HepG2 (cell line): ENCODE measurements around the gene IDUA. TPM values are rescaled to one million over a fixed set of nuclear protein-coding genes. Genes with fewer than 3 reads are reported as not detected.

Experiments used
- AGO1 ChIP-seq: fragments of 200-400 bp; formaldehyde crosslinking; IDR thresholded peaks from 2 replicates; pipeline ENCODE4 v1.6.1; 2017; ENCODE audit warnings: mild to moderate bottlenecking, low read depth, low read length, moderate library complexity; ENCODE audit not compliant: poor library complexity, severe bottlenecking
- AHR ChIP-seq: IDR thresholded peaks from 2 replicates; pipeline ENCODE4 v1.6.1; 2018; ENCODE audit warnings: missing genetic modification reagents, missing compliant biosample characterization
- CC2D1A ChIP-seq: sonication (generic); formaldehyde crosslinking; IDR thresholded peaks from 2 replicates; pipeline ENCODE4 v1.8.1; 2023; ENCODE audit warnings: mild to moderate bottlenecking, missing genetic modification reagents
- CHD2 ChIP-seq: IDR thresholded peaks from 2 replicates; pipeline ENCODE4 v1.6.1; 2011; ENCODE audit warnings: low read depth, low read length, improper control_type of control experiment
- DMAP1 ChIP-seq: IDR thresholded peaks from 2 replicates; pipeline ENCODE4 v1.6.1; 2016
- DMTF1 ChIP-seq: sonication (generic); formaldehyde crosslinking; IDR thresholded peaks from 2 replicates; pipeline ENCODE4 v1.4.0; 2020; ENCODE audit warnings: mild to moderate bottlenecking, missing genetic modification reagents
- MAFF ChIP-seq: IDR thresholded peaks from 2 replicates; pipeline ENCODE4 v1.6.1; 2011; ENCODE audit warnings: low read depth, low read length, improper control_type of control experiment
- MTA3 ChIP-seq: sonication (generic); formaldehyde crosslinking; IDR thresholded peaks from 2 replicates; pipeline ENCODE4 v1.4.0; 2020; ENCODE audit warnings: missing genetic modification reagents
- NFKBIZ ChIP-seq: IDR thresholded peaks from 2 replicates; pipeline ENCODE4 v1.6.1; 2018; ENCODE audit warnings: missing genetic modification reagents, missing compliant biosample characterization
- NFYC ChIP-seq: IDR thresholded peaks from 2 replicates; pipeline ENCODE4 v1.6.1; 2016; ENCODE audit warnings: missing genetic modification reagents, missing compliant biosample characterization
- NR2C2 ChIP-seq: sonication (generic); formaldehyde crosslinking; IDR thresholded peaks from 2 replicates; pipeline ENCODE4 v1.4.0; 2020; ENCODE audit warnings: missing genetic modification reagents, mild to moderate bottlenecking, moderate library complexity, borderline replicate concordance
- PATZ1 ChIP-seq: sonication (generic); formaldehyde crosslinking; IDR thresholded peaks from 2 replicates; pipeline ENCODE4 v1.4.0; 2020; ENCODE audit warnings: missing genetic modification reagents
- PAWR ChIP-seq: sonication (generic); formaldehyde crosslinking; IDR thresholded peaks from 2 replicates; pipeline ENCODE4 v1.4.0; 2020; ENCODE audit warnings: missing genetic modification reagents, mild to moderate bottlenecking, borderline replicate concordance
- SP140L ChIP-seq: sonication (generic); formaldehyde crosslinking; IDR thresholded peaks from 2 replicates; pipeline ENCODE4 v1.4.0; 2020; ENCODE audit warnings: missing genetic modification reagents, borderline replicate concordance
- SPEN ChIP-seq: sonication (generic); formaldehyde crosslinking; IDR thresholded peaks from 2 replicates; pipeline ENCODE4 v1.5.1; 2020; ENCODE audit warnings: low read depth, mild to moderate bottlenecking, missing genetic modification reagents
- TMF1 ChIP-seq: sonication (generic); formaldehyde crosslinking; IDR thresholded peaks from 2 replicates; pipeline ENCODE4 v1.8.1; 2022; ENCODE audit warnings: low read depth, missing genetic modification reagents
- ZBTB42 ChIP-seq: sonication (generic); formaldehyde crosslinking; IDR thresholded peaks from 2 replicates; pipeline ENCODE4 v1.5.0; 2020; ENCODE audit warnings: mild to moderate bottlenecking, missing genetic modification reagents
- ZFP62 ChIP-seq: sonication (generic); formaldehyde crosslinking; IDR thresholded peaks from 2 replicates; pipeline ENCODE4 v1.4.0; 2020; ENCODE audit warnings: missing genetic modification reagents
- ZNF501 ChIP-seq: sonication (generic); formaldehyde crosslinking; IDR thresholded peaks from 2 replicates; pipeline ENCODE4 v1.5.1; 2020; ENCODE audit warnings: mild to moderate bottlenecking, moderate library complexity, missing genetic modification reagents
- ZNF614 ChIP-seq: IDR thresholded peaks from 2 replicates; pipeline ENCODE4 v1.6.1; 2018; ENCODE audit warnings: missing biosample characterization, missing genetic modification reagents, inconsistent platforms, borderline replicate concordance
- ZNF709 ChIP-seq: sonication (generic); formaldehyde crosslinking; IDR thresholded peaks from 2 replicates; pipeline ENCODE4 v1.5.0; 2020; ENCODE audit warnings: mild to moderate bottlenecking, missing genetic modification reagents
- ZNF781 ChIP-seq: sonication (generic); formaldehyde crosslinking; IDR thresholded peaks from 2 replicates; pipeline ENCODE4 v1.5.1; 2020; ENCODE audit warnings: borderline replicate concordance, mild to moderate bottlenecking, missing genetic modification reagents; ENCODE audit errors: not compliant biosample characterization
- ZNF883 ChIP-seq: sonication (generic); formaldehyde crosslinking; IDR thresholded peaks from 2 replicates; pipeline ENCODE4 v1.5.1; 2020; ENCODE audit warnings: mild to moderate bottlenecking, missing genetic modification reagents; ENCODE audit errors: not compliant biosample characterization
- ZNF891 ChIP-seq: sonication (generic); formaldehyde crosslinking; IDR thresholded peaks from 2 replicates; pipeline ENCODE4 v1.5.0; 2020; ENCODE audit warnings: mild to moderate bottlenecking, missing genetic modification reagents
- polyA plus RNA-seq, 8 experiments: library from polyadenylated mRNA; depleted of rRNA in 3 of 8; stranded (reverse) in 7 of 8; unstranded in 1 of 8; fragments of >200 nt; fragmentation: Illumina TruSeq in 4 of 8; extraction: Trizol in 4 of 8; gene quantifications; 2 replicates each; pipeline versions ENCODE4 v1.2.1 to v1.2.3, GENCODE V29; 2011 to 2016; ENCODE audit warnings: low read depth in 4 of 8, missing spikeins in 1 of 8, mixed read lengths in 1 of 8; ENCODE audit not compliant: insufficient read depth in 1 of 8
- total RNA-seq, 5 experiments: library from RNA; depleted of rRNA; stranded (reverse); fragments of >200 nt; fragmentation: Illumina TruSeq; extraction: Trizol; gene quantifications; 2 replicates each; pipeline ENCODE4 v1.2.3, GENCODE V29; 2016; ENCODE audit warnings: low read depth in 1 of 5

The IDUA gene
- total and polyA plus RNA-seq, 2 of the 13 experiments (the other 11 are each of a cell fraction or from before 2014, with no cell fraction given), result 0.77 to 1.0 TPM

GRCh38 chr4:986879-987623 lies at the start of gene IDUA (continued):
- TF ChIP-seq ZNF891 (CRISPR knock-in tag) (peak; percentile 63; the same call in 1 of the 2 replicates), NR2C2 (peak; percentile 95), ZBTB42 (CRISPR knock-in tag) (no peak), PAWR (CRISPR knock-in tag) (0 out of 2 replicates have a peak, but pooled peaks have one; percentile 81), NFKBIZ (CRISPR knock-in tag) (no peak), CC2D1A (CRISPR knock-in tag) (no peak), MAFF (no peak), CHD2 (no peak; the same call in 1 of the 2 replicates), ZNF883 (CRISPR knock-in tag) (no peak), SPEN (peak; percentile 40), AHR (CRISPR knock-in tag) (no peak), ZNF501 (CRISPR knock-in tag) (peak; percentile 65), AGO1 (peak; percentile 100), DMAP1 (CRISPR knock-in tag) (0 out of 2 replicates have a peak, but pooled peaks have one; percentile 23), SP140L (no peak), ZFP62 (CRISPR knock-in tag) (no peak), DMTF1 (CRISPR knock-in tag) (no peak), TMF1 (CRISPR knock-in tag) (peak; percentile 60; the same call in 1 of the 2 replicates), NFYC (CRISPR knock-in tag) (no peak), ZNF709 (CRISPR knock-in tag) (no peak), ZNF614 (CRISPR knock-in tag) (peak; percentile 14; the same call in 1 of the 2 replicates), MTA3 (CRISPR knock-in tag) (no peak), PATZ1 (peak; percentile 61; the same call in 1 of the 2 replicates), ZNF781 (CRISPR knock-in tag) (peak; percentile 68)
